A673 (cell line): ENCODE data around the gene RAB32. TPM values are rescaled to one million over a fixed set of nuclear protein-coding genes. Genes with fewer than 3 reads are reported as not detected.

ENCODE experiments used
- BruUV-seq: library from RNA; stranded (reverse); fragments of 400-500 nt; replicated peaks from 2 replicates; lab custom pipeline; 2021; lab: Mats Ljungman, UMichigan
- CTCF ChIA-PET: fragments of 300-600 bp; sonication (Branson Sonifier 250); formaldehyde crosslinking; loops from one replicate; lab custom pipeline; 2022; ENCODE audit warnings: antibody characterized with exemption; lab: Charles Lee
- POLR2A ChIA-PET: fragments of 300-600 bp; sonication (Branson Sonifier 250); formaldehyde crosslinking; loops from one replicate; lab custom pipeline; 2022; ENCODE audit warnings: antibody characterized with exemption; ENCODE audit not compliant: low non-redundant PET; lab: Charles Lee
- DNase-seq: peaks from one replicate; pipeline ENCODE4 v3.0.0-alpha.2; 2015; ENCODE audit warnings: low spot score
- H3K27ac ChIP-seq: fragments of 200-600 bp; sonication (generic); 2 replicates; pipeline ENCODE4 v1.5.1; 2016; ENCODE audit warnings: mixed run types, low read depth, mild to moderate bottlenecking, mixed read lengths, antibody characterized with exemption, low read length; ENCODE audit not compliant: poor library complexity, severe bottlenecking
- H3K27me3 ChIP-seq: fragments of 200-600 bp; sonication (generic); replicated peaks from 2 replicates; pipeline ENCODE4 v1.6.1; 2017; ENCODE audit warnings: mixed run types, low read depth, mild to moderate bottlenecking, mixed read lengths, antibody characterized with exemption, low read length; ENCODE audit not compliant: insufficient read depth, poor library complexity
- H3K36me3 ChIP-seq: fragments of 200-600 bp; sonication (generic); 2 replicates; pipeline ENCODE4 v1.6.1; 2016; ENCODE audit warnings: mixed run types, mild to moderate bottlenecking, mixed read lengths, antibody characterized with exemption, low read length; ENCODE audit not compliant: insufficient read depth, poor library complexity, severe bottlenecking
- H3K4me1 ChIP-seq: fragments of 200-600 bp; sonication (generic); 2 replicates; pipeline ENCODE4 v1.6.1; 2017; ENCODE audit warnings: mixed run types, mild to moderate bottlenecking, mixed read lengths, antibody characterized with exemption, low read length; ENCODE audit not compliant: insufficient read depth, poor library complexity, severe bottlenecking
- H3K4me3 ChIP-seq: fragments of 200-600 bp; sonication (generic); 2 replicates; pipeline ENCODE4 v1.5.1; 2016; ENCODE audit warnings: low read depth, mixed run types, mild to moderate bottlenecking, mixed read lengths, low read length; ENCODE audit not compliant: poor library complexity, severe bottlenecking
- H3K9me3 ChIP-seq: fragments of 200-600 bp; sonication (generic); 2 replicates; pipeline ENCODE4 v1.6.1; 2016; ENCODE audit warnings: mixed run types, low read depth, mild to moderate bottlenecking, mixed read lengths, antibody characterized with exemption, low read length; ENCODE audit not compliant: poor library complexity, severe bottlenecking
- EZH2 ChIP-seq: fragments of 200-600 bp; sonication (generic); IDR thresholded peaks from 2 replicates; pipeline ENCODE4 v1.6.1; 2017; ENCODE audit warnings: borderline replicate concordance, low read depth, mild to moderate bottlenecking, mixed read lengths, antibody characterized with exemption, low read length; ENCODE audit not compliant: poor library complexity, severe bottlenecking
- intact Hi-C: fragments of 100-400 bp; cut with micrococcal nuclease; formaldehyde crosslinking; loops from one replicate; pipeline ENCODE4 v1.10.0; 2022; ENCODE audit not compliant: unreplicated experiment
- total RNA-seq: library from RNA; stranded (reverse); gene quantifications from 2 replicates; pipeline ENCODE4 v1.2.3, GENCODE V29; 2021
- TF ChIP-seq, protein P1 (sequence below): fragments of 300-800, 200-600 bp; sonication (generic); conservative IDR thresholded peaks from 2 replicates; pipeline ENCODE4 v1.5.1; 2017; ENCODE audit warnings: low read depth, mild to moderate bottlenecking, antibody characterized with exemption, low read length, moderate library complexity, mixed read lengths

The RAB32 gene
- total RNA-seq, 1 experiment from 2014 or later = 2.6 TPM

DNA sequence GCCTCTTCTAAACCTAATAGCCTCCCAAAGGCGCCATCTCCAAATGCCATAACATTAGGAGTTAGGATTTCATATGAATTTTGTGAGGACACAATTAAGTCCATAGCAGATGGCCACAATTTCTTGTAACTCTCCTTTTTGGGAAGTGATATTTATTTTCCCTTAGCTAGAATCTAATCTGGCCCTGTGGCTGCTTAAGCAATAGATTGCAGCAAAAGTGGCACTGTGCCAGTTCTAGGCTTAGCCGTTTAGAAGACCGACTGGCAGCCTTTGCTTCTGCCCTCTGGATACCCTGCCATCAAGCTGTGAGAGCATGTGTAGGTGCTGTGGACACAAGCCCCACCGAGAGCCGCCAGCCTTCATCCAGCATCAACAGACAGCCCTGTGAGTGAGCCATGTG lies 39.2 kb downstream of the RAB32 start:
- Histone ChIP-seq H3K4me1 (no peaks in the 10 kb centered on the region), H3K36me3 (no peaks in the 10 kb centered on the region), H3K27me3 (no peaks in the 10 kb centered on the region), H3K4me3 (no peak overlapping the region), H3K9me3 (no peaks in the 10 kb centered on the region), H3K27ac (no peak overlapping the region)
- intact Hi-C loops = no loop called here
- TF ChIP-seq, protein P1, sequence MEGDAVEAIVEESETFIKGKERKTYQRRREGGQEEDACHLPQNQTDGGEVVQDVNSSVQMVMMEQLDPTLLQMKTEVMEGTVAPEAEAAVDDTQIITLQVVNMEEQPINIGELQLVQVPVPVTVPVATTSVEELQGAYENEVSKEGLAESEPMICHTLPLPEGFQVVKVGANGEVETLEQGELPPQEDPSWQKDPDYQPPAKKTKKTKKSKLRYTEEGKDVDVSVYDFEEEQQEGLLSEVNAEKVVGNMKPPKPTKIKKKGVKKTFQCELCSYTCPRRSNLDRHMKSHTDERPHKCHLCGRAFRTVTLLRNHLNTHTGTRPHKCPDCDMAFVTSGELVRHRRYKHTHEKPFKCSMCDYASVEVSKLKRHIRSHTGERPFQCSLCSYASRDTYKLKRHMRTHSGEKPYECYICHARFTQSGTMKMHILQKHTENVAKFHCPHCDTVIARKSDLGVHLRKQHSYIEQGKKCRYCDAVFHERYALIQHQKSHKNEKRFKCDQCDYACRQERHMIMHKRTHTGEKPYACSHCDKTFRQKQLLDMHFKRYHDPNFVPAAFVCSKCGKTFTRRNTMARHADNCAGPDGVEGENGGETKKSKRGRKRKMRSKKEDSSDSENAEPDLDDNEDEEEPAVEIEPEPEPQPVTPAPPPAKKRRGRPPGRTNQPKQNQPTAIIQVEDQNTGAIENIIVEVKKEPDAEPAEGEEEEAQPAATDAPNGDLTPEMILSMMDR = no peak
- TF ChIP-seq EZH2 = no peak
- CTCF ChIA-PET = no interaction called here
- DNase-seq = no peak
- POLR2A ChIA-PET = no interaction called here
- BruUV-seq = no TSS peak

DNA sequence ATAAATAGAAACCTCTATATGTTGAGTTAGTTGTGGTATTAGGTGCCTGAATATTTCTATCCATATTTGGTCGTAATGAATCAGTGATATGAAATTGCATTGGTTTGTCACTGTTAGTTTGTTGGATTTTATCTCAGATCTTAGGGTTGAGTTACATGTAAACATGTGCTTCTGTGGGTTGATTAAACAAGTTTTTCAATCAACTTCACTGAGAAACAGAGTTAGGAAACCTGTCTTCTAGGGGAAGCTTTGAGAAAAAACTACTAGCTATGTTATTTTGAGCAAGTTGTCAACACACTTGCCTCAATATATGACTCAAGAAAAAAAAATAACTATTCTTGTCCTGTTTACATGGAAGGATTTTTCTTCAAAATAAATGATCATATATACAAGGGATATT lies 40.3 kb downstream of the RAB32 start:
- no peak for TF ChIP-seq EZH2
- TF ChIP-seq, protein P1 = no peak
- ChIA-PET POLR2A (no interaction called here), CTCF (no interaction called here)
- no peaks in the 10 kb centered on the region for H3K27me3 ChIP-seq
- H3K27ac ChIP-seq = no peak overlapping the region
- no peaks in the 10 kb centered on the region for H3K9me3 ChIP-seq
- no peak overlapping the region for H3K4me3 ChIP-seq
- BruUV-seq = no TSS peak
- no peaks in the 10 kb centered on the region for H3K36me3 ChIP-seq
- intact Hi-C loops = no loop called here
- no peaks in the 10 kb centered on the region for H3K4me1 ChIP-seq
- no peak for DNase-seq

DNA sequence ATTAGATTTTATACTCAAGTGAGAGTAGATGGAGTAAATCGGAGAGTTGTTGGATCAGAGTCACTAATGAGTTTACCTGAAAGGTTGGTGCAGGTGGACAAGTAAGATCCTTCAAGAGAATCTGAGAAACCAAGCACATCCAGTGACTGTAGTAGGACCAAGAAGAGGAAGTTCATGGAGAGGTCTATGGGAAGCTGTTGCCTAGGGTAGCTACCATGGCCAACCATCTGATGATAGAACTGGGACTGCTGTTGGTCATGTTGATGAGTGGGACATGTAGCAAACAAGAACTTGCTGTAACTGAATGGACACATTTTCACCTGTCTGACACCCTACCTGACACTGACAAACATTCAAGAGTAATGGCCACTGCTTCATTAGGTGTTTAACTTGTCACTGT lies 43.8 kb downstream of the RAB32 start:
- POLR2A ChIA-PET = no interaction called here

More for the DNA sequence above, 43.8 kb downstream of the RAB32 start:
- Histone ChIP-seq H3K4me1 (no peaks in the 10 kb centered on the region), H3K27me3 (no peaks in the 10 kb centered on the region), H3K9me3 (no peaks in the 10 kb centered on the region), H3K27ac (no peak overlapping the region), H3K4me3 (no peak overlapping the region), H3K36me3 (no peaks in the 10 kb centered on the region)
- no peak for DNase-seq
- TF ChIP-seq EZH2 = no peak
- TF ChIP-seq, protein P1 = no peak
- CTCF ChIA-PET = no interaction called here
- intact Hi-C loops = no loop called here
- no TSS peak for BruUV-seq
